Measurements from ENCODE around the gene EIF6.
A peak's percentile ranks its signal among the peaks of the same experiment; 100 is the strongest.

EIF6 gene

DNA sequence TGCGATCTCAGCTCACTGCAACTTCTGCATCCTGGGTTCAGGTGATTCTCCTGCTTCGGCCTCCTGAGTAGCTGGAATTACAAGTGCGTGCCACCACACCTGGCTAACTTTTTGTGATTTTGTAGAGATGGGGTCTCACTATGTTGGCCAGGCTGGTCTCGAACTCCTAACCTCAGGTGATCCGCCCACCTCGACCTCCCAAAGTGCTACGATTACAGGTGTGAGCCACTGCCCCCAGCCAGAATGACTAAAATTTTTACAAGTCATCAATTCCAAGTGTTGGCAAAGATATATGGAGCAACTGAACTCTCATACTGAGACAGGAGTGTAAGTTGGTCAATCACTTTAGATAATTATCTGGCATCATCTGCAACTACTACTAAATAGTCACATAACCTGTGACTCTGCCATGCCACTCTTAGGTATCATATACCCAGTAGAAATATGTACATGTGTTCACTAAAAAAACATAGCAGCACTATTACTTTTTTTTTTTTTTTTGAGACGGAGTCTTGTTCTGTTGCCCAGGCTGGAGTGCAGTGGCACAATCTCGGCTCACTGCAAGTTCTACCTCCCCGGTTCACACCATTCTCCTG, 3.0 kb downstream of the EIF6 start:
- Histone ChIP-seq H3K4me1 (peaks cover 0 to 43% (median 31%) of the 10 kb centered on the region in 4 donors), H3K36me3 (peaks cover 14 to 38% (median 23%) of the 10 kb centered on the region in 3 donors), H3K4me3 (no peak overlapping the region), H3K27ac (no peak overlapping the region), H3K9me3 (no peaks in the 10 kb centered on the region), H3K27me3 (no peaks in the 10 kb centered on the region)
- intact Hi-C loops (cut with DNase I; ENCODE audit: low total_unique reads): no loop called here
- no peak for DNase-seq
- TF ChIP-seq, protein P1, sequence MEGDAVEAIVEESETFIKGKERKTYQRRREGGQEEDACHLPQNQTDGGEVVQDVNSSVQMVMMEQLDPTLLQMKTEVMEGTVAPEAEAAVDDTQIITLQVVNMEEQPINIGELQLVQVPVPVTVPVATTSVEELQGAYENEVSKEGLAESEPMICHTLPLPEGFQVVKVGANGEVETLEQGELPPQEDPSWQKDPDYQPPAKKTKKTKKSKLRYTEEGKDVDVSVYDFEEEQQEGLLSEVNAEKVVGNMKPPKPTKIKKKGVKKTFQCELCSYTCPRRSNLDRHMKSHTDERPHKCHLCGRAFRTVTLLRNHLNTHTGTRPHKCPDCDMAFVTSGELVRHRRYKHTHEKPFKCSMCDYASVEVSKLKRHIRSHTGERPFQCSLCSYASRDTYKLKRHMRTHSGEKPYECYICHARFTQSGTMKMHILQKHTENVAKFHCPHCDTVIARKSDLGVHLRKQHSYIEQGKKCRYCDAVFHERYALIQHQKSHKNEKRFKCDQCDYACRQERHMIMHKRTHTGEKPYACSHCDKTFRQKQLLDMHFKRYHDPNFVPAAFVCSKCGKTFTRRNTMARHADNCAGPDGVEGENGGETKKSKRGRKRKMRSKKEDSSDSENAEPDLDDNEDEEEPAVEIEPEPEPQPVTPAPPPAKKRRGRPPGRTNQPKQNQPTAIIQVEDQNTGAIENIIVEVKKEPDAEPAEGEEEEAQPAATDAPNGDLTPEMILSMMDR (IDR thresholded peaks at IDR 0.05): no peak

DNA sequence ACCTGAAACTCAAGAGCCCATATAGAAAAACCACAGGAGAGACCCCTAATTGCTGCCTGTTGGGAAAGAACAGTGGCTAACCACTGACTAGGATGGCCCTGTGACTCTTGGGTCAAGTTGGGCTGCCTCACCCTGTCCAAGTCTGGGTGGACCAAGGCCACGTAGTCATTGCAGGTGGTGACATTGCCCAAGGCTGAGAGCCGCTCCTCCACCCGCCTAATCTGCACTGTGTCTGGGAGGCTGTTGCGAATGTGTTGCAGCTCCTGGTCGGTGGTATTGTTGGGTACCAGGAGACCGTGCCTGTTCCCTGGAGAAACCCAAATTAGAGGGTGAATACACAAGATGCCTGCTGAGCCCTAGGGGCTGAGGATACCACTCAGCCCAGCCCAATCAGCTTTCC, 4.0 kb downstream of the EIF6 start:
- Histone ChIP-seq H3K36me3 (peaks cover 14 to 45% (median 23%) of the 10 kb centered on the region in 3 donors), H3K27ac (no peak overlapping the region), H3K4me3 (no peak overlapping the region), H3K4me1 (peaks cover 0 to 54% (median 38%) of the 10 kb centered on the region in 4 donors), H3K9me3 (no peaks in the 10 kb centered on the region), H3K27me3 (no peaks in the 10 kb centered on the region)
- intact Hi-C loops (cut with DNase I; ENCODE audit: low total_unique reads): no loop called here
- TF ChIP-seq, protein P1 (IDR thresholded peaks at IDR 0.05): no peak
- no peak for DNase-seq

DNA sequence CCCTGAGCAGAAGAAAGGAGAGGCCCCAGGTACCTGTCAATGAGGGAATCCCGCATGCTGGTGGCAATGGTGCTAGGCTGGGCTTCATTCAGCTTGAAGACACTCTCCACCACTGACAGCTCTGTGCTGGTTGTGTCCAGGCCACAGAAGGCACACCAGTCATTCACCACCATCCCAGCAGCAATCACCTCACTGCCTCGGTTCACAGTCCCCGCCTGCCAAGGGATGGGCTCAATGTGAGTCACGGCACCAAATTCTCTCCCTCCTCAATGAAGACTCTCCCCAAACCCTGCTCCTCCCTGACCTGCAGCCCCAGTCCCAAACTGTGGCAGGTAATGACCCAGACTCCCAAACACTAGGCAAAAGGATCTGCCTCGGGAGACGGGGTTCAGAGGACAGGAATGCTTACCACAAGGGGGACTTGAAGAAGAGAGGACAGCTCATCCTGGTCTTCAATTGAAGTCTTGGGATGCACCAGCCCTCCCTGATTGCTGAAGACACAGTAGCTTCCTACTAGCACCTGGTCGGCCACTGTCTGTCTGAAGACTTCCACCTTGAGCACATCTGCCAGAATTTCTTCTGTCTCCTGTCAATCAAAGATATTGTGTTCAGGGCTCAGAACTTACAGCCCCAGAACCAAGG, 4.9 kb downstream of the EIF6 start:
- TF ChIP-seq, protein P1 (IDR thresholded peaks at IDR 0.05): no peak
- H3K4me3 ChIP-seq: no peak overlapping the region
- H3K27me3 ChIP-seq: no peaks in the 10 kb centered on the region
- DNase-seq: no peak
- intact Hi-C loops (cut with DNase I; ENCODE audit: low total_unique reads): loop anchor here (10.0 kb wide), 2 partner anchors 135 to 455 kb away; partner anchors contain the start of genes EDEM2 and NCOA6
- peaks cover 0 to 53% (median 36%) of the 10 kb centered on the region in 4 donors for H3K4me1 ChIP-seq
- H3K36me3 ChIP-seq: peaks cover 14 to 52% (median 23%) of the 10 kb centered on the region in 3 donors
- H3K27ac ChIP-seq: no peak overlapping the region
- H3K9me3 ChIP-seq: no peaks in the 10 kb centered on the region

DNA sequence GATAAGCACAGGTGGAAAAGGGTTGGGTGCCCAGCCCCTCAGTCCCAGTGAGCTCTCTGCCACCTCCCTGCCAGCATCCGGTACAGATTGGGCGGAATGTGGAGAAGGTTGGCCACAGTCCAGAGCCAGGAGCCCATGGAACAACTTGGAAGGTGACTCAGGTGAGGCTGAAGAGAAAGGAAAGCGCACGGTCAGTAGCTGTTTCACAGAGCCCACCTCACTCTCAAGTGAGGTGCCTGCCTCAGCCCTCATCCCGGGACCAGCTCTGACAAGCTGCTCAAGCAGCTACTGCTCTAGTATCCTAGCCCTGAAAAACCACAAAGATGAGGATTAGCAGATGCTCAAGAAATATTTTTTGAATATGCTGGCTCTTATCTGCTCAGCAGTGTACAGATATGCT, 5.5 kb downstream of the EIF6 start:
- TF ChIP-seq, protein P1 (IDR thresholded peaks at IDR 0.05): no peak
- H3K9me3 ChIP-seq: no peaks in the 10 kb centered on the region
- intact Hi-C loops (cut with DNase I; ENCODE audit: low total_unique reads): loop anchor here (10.0 kb wide), 2 partner anchors 134 to 454 kb away; partner anchors contain the start of genes EDEM2 and NCOA6
- peak overlapping the region; percentile 95 to 99 for H3K27ac ChIP-seq
- no peaks in the 10 kb centered on the region for H3K27me3 ChIP-seq
- no peak overlapping the region for H3K4me3 ChIP-seq
- peaks cover 0 to 52% (median 36%) of the 10 kb centered on the region in 4 donors for H3K4me1 ChIP-seq
- peaks cover 14 to 58% (median 23%) of the 10 kb centered on the region in 3 donors for H3K36me3 ChIP-seq
- no peak for DNase-seq

DNA sequence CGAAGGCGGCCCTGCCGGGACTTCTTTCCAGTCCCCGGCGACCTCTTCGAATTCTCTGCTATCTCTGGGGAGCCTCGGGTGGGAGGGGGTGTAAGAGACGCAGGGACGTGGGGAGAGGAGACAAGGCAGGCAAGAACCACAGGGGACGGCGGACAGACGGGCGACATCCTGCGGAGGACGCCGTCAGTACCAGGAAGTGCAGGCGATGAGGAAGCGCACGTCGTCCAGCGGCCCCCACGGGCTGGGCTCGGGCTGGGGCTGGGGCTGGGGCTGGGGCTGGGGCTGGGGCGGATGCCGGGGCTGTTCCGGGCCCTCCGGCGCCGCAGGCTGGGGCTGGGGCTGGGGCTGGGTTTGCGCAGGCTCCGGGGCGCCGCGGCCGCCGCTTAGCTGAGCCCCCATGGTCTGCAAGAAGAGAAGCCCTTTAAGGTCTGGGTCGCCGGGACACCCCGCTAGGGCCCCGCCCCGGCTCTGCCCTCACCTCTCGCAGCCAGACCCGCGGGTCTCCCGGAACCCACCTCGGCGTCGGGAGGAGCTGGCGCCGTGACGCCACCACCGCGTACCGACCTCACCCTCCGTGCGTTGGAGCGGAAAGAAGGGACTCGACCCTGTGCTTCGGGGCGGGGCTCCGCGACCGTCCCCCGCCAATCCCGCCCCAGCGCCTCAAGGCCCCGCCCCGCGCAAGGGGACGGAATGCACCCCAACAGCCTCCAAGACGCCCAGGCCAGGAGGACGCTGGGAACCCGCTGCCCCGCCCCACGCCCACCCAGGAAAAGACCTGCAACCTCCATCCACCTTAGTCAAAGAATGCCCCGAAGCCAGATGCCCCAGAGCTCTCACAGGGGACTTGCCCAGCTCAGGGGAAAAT, 6.8 kb downstream of the EIF6 start, which contains the start of gene MMP24OS:
Gene MMP24OS, minus strand, starts transcription at position 592 of the 865 bp plus-strand sequence. Its CDS starts 193 bp downstream, at position 399.
- intact Hi-C loops (cut with DNase I; ENCODE audit: low total_unique reads): loop anchor here (10.0 kb wide), 2 partner anchors 133 to 453 kb away; partner anchors contain the start of genes EDEM2 and NCOA6
- Histone ChIP-seq H3K27ac (peak within 1 kb of the TSS; percentile 95 to 99), H3K27me3 (no peaks in the 10 kb centered on the region), H3K36me3 (peaks cover 14 to 65% (median 23%) of the 10 kb centered on the region in 3 donors), H3K4me3 (peak within 1 kb of the TSS; percentile 84 to 95), H3K9me3 (no peaks in the 10 kb centered on the region), H3K4me1 (peaks cover 0 to 39% (median 24%) of the 10 kb centered on the region in 4 donors)
- TF ChIP-seq, protein P1 (IDR thresholded peaks at IDR 0.05): peak in 1 of 2 experiments; percentile 14
- peak; percentile 86 to 95 for DNase-seq

All from tibial artery (tissue), 4 donors.